Measurements from ENCODE around the gene RAPSN.

RAPSN gene

DNA sequence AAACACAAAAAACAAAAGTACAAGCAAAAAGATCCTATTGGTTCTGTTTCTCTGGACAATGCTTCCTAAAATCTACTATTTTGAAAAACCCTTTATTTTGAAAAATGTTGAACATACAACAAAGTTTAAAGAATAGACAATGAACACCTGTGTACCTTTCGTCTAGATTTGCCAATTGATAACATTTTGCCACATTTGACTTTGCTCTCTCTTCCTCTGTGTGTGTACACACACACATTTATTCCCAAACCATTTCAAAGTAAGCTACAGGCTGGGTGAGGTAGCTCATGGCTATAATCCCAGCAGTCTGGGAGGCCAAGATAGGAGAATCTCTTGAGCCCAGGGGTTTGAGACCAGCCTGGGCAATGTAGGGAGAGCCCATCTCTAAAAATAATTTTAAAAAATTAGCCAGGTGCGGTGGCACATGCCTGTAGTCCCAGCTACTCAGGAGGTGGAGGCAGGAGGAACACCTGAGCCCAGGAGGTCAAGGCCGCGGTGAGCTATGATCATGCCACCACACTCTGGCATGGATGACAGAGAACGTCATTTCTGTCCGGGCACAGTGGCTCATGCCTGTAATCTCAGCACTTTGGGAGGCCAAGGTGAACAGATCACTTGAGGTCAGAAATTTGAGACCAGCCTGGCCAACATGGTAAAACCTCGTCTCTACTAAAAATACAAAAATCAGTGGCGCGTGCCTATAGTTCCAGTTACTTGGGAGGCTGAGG, 17.4 kb downstream of the RAPSN start:
- no peak for DNase-seq

DNA sequence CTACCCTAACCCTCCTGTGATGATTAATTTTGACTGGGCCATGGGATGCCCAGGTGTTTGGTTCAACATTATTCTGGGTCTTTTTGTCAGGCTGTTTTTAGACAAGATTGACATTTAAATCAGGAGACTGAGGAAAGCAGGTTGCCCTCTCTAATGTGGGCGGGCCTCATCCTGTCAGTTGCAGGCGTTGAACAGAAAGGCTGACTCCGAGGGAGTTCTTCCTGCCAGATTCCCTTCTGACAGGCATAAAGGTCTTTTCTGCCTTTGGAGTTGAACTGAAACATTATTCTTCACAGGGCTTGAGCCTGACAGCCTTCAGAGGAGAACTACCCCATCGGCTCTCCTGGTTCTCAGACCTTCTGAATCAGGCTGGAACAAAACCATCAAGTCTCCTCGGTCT, 18.4 kb downstream of the RAPSN start:
- no peak for DNase-seq

DNA sequence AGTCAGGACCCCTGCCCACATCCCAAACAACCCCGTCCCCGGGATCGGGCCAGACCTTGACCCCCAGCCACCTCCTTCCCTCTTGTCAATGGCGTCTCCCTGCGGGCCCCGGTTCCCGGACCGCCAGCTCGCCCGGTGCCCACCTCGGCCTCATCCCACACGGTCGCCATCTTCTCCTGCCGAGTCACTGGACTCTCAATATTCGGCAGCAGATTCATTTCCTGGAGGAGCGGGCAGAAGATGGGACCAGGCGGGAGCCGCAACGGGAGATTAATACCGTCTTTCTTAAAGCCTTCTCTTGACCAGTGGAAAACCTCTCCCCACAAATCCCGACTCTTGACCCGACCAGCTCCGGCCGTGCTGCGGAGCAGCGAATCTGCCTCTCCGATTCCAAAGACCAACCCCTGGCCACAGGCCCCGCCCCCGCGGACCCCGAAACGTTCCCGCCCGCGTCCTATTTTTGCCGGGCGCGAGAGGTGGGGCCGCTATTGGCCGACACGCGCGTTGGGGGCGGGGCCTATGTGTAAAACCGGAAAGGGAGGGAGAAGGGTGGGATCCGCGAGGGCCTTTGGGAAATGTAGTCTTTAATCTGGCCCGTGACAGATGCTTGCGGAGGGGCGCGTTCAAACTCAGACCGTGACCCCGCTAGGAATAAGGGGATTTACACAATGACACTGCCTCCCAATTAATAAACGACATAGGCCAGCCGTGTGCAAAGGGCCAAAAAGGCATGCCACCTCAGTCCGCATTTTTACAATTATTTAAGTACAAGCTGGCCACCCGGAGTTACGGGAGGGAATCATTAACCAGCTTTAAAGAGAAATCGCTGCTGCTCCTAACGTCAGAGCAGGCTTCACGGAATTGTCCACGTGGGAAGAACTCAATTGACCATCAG, 22.6 kb downstream of the RAPSN start, which contains the start of gene PSMC3:
Gene PSMC3 (minus strand): TSS at position 378 of the 895 bp plus-strand sequence. CDS start 160 bp downstream, at position 218.
- peak; percentile 96 for DNase-seq

DNA sequence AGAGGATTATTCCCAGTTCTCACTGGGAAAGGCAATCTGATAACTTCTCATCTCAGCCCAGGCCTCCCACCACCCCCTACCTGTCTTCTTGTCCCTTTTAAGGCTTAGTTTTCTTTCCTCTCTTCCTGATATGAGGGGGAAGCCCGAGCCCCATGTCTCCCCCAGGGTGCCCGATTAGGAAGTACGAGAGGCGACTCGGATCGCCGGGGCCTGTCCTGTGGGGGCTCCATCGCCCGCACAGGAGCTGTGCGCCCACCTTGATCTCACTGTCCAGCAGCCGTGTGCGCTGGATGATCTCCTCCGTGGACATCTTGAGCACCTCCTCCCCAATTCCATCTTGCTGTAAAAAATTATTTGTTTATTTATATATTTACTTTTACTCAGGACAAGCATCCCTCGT, 23.3 kb downstream of the RAPSN start:
- no peak for DNase-seq

DNA sequence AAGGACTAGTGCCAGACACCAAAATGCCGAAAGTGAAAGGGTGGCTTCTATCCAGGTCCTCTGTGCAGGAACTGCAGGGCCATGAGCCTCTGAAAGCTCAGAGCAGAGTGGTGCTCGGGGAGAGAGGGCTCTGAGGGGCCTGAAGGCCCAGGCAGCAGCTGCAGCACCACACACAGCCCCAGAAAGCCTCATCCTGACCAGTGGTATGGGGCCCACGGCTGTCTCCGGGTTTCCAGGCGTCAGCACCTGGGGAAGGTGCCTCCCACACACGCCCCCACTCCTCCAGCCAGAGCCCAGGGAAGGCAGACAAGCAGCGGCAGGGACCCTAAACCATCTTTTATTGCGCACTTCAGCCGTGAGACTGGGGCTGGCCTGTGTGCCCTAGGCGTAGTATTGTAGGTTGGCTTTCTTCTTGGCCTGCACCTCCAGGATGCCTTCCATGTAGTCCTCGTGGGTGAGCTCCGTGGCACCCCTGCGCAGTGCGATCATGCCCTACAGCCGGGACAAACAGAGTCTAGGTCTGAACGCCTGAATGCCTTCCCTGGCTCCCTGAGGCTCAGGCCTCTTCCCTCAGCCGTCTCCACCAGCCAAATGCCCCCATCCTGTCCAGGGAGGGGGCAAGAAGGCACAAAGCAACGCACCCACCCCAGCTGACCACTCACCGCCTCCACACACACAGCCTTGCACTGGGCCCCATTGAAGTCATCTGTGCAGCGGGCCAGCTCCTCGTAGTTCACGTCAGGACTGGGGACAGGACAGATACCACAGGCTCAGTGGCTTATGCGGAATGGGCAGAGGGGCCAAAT, 30.3 kb downstream of the RAPSN start:
- no peak for DNase-seq

DNA sequence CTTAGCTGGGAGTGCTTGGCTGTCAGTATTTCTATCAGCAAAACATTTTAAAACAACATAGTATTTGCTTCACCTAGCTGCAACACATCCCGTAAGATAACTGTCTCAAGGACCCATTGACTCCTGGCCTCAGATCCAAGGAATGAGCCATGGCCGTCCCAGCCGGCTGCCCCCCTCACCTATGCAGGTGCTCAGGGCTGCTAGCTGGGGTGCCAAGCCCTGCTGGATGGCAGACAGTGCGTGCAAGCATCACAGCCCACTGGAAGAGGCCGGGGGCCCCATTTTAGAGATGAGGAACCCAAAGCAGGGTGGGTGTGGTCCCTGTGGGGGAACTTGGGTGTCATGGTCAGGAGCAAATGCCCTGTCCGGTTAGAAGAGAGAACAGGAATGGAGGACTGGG, 31.2 kb downstream of the RAPSN start:
- DNase-seq = no peak

DNA sequence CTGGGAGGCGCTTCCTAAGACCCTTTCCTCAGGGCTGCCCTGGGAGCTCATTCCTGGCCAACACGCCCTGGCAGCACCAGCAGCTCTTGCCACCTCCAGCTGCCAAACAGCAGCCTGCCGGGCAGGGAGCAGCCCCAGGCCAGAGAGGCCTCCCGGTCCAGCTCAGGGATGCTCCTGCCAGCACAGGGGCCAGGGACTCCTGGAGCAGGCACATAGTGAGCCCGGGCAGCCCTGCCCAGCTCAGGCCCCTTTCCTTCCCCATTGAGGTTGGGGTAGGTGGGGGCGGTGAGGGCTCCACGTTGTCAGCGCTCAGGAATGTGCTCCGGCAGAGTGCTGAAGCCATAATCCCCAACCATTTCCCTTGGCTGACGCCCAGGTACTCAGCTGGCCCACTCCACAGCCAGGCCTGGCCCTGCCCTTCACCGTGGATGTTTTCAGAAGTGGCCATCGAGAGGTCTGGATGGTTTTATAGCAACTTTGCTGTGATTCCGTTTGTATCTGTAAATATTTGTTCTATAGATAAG, 32.9 kb downstream of the RAPSN start:
- DNase-seq = no peak

DNA sequence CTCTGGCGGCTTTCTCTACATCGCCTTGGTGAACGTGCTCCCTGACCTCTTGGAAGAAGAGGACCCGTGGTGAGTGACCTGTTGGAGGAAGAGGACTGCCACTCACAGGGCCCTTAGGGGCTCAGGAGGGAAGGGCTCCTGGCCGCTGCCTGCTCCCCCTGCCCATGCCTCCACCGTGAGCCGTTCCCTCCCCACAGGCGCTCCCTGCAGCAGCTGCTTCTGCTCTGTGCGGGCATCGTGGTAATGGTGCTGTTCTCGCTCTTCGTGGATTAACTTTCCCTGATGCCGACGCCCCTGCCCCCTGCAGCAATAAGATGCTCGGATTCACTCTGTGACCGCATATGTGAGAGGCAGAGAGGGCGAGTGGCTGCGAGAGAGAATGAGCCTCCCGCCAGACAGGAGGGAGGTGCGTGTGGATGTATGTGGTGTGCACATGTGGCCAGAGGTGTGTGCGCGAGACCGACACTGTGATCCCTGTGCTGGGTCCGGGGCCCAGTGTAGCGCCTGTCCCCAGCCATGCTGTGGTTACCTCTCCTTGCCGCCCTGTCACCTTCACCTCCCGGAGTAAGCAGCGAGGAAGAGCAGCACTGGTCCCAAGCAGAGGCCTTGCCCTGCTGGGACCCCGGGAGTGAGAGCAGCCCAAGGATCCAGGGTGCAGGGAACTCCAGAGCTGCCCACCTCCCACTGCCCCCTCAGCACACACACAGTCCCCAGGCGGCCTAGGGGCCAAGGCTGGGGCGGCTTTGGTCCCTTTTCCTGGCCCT, 33.7 kb downstream of the RAPSN start:
- no peak for DNase-seq

DNA sequence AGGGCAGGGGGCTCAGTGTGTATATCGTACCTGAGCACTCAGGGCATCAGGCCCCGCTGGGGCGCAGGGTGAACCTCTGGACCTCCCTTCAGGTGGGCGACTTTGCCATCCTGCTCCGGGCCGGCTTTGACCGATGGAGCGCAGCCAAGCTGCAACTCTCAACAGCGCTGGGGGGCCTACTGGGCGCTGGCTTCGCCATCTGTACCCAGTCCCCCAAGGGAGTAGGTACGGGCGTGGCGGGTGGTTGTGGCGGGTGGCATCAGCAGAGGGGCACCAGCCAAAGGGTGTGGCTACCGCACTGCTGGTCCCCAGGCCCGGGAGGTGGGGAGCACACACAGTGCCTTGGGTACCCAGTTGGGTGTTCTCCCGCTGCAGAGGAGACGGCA, 34.3 kb downstream of the RAPSN start:
- no peak for DNase-seq

DNA sequence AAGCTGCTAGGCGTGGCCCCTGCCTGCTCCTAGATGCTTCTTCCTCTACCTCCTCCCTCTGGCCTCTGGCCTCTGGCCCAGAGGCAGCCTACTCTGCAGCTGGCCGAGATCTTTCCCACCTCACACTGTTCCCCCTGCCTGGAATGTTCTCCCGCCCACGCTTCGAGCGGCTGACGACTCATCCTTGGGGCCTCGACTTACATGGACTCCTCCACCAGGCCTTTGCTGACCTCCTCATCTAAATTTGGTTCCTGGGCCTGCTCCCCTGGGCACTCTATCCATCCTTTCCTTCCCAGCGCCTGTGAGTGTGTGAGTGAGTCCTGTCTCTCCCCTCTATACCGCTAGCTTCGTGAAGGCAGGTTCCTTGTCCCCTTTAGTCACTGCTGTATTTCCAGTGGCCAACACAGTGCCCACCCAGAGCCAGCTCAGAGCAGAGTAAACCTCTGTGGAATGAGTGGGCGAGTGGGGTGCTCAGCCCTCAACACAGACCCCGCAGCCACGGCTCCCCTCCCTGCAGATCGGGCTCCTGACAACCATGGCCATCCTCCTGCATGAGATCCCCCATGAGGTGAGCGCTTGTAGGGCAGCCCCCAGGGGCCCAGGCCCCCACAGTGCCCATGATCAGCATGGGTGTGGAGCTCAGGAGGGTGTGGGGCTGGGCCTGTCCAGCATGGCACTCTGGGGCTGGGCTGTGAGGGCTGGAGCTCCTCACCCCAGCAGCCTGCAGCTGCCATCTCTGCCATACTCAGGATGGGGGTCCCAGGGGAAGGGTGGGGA, 34.8 kb downstream of the RAPSN start:
- DNase-seq = no peak

DNA sequence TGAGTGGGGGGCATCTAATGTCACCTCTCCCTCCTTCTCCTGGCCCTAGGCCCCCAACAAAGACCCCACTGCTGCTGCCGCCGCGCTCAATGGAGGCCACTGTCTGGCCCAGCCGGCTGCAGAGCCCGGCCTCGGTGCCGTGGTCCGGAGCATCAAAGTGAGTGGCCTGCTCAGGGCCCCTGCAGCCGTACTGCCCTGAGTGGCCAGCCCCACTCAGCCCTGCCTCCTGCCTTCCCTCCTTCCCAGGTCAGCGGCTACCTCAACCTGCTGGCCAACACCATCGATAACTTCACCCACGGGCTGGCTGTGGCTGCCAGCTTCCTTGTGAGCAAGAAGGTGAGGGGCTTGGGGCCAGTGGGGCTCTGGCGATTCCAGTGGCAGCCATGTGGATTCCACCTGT, 35.6 kb downstream of the RAPSN start:
- no peak for DNase-seq

DNA sequence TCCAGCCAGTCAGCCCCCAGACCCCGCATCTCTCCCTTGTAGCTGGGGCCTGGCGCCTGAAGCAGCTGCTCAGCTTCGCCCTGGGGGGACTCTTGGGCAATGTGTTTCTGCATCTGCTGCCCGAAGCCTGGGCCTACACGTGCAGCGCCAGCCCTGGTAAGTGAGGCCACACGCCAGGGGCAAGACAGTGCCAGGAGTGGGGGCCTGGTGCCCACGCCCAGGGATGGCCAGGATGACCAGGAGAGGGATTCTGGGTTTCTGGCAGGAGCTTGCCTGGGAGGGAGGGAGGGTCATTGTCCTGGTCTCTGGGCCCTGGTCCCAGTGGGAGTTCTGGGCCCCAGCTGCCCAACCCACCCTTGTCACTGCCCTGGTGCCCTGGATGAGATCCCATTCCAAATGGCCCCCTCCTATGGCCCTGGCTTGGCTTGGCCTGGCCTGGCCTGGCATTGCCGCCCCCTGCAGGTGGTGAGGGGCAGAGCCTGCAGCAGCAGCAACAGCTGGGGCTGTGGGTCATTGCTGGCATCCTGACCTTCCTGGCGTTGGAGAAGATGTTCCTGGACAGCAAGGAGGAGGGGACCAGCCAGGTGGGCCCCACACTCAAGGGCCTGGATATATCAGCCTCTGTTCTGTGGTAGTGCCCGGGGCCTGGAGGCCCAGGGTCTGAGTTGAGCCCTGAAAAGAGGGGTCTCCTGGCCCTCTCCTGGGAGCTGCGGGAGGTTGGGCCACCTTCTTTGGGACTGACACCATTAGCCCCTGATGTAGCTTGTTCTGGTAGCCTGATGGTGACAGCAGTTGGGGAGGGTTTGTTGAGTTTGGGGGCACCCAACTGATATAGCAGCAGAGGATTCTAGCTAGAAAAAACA, 36.8 kb downstream of the RAPSN start:
- peak; percentile 15 for DNase-seq

DNA sequence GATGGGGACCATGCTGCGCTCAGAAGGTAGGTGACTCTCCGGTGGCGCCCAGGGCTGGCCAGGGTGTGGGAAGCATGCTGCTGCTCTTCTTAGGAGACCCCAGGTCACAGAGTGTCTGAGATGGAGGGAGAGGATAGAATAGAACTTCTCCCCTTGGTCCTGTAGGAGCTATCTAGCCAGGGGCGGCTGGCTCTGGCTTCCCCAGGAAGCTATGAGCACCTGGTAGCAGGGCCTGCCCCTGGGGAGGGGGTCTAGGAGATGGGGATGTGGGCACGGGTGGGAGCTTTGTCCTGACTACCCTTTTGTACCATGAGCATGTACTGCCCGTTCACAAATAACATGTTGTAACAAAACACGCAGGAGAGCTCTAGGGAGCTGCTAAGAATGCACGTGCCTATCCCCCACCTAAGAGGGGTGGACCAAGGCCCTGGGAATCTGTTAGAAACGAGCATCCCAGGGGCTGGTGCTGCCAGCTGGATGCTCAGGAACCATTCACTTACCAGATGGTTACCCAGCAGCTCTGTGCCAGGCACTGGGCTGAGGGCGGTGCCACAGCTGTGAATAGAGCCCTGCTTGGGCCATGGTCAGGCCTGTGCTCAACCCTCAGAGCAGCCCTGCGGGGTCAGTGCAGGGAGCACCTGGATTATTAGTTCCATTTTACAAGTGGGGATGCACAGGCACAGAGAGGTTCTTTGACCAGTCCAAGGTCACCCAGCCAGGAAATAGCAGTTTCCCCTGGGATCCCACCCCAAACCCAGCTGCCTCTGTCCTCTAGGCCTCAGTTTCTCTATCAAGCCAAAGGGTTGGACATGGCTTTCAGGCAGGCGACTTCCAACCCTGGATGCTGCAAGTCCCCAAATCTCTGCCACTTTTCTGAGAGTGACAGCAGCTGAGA, 38.3 kb downstream of the RAPSN start:
- no peak for DNase-seq

DNA sequence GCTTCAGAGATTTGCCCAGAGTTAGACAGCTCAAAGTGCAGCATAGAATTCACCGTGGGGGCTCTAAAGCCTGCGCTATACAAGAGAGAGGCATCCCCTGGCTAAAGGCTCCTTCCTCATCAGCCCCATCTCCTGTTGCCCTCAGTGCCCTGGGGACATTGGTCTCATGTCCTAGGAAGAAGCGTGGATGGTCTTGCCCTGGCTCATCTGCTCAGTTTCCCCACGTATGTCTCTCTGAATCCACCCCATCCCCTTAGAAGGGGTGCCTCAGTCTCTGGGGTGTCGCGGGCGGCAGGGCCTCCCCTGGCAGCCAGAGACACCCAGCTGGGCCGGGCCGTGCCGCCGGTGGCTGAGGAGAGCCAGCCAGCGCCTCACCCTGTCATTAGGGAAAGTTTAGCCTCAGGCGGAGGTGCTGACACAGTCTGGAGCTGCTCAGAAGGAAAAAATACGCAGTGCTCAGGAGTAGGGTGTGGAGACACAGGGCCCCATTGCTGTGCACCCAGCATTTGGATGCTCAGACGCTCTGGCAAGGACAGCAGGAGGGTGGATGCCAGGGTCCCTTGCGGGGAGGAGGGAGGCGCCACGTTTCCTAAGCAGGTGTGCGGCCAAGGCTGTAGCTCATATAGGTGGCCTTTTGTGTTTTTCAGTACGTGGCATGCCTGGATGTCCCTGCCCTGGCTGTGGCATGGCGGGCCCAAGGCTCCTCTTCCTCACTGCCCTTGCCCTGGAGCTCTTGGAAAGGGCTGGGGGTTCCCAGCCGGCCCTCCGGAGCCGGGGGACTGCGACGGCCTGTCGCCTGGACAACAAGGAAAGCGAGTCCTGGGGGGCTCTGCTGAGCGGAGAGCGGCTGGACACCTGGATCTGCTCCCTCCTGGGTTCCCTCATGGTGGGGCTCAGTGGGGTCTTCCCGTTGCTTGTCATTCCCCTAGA, 39.2 kb downstream of the RAPSN start:
- DNase-seq = no peak

DNA sequence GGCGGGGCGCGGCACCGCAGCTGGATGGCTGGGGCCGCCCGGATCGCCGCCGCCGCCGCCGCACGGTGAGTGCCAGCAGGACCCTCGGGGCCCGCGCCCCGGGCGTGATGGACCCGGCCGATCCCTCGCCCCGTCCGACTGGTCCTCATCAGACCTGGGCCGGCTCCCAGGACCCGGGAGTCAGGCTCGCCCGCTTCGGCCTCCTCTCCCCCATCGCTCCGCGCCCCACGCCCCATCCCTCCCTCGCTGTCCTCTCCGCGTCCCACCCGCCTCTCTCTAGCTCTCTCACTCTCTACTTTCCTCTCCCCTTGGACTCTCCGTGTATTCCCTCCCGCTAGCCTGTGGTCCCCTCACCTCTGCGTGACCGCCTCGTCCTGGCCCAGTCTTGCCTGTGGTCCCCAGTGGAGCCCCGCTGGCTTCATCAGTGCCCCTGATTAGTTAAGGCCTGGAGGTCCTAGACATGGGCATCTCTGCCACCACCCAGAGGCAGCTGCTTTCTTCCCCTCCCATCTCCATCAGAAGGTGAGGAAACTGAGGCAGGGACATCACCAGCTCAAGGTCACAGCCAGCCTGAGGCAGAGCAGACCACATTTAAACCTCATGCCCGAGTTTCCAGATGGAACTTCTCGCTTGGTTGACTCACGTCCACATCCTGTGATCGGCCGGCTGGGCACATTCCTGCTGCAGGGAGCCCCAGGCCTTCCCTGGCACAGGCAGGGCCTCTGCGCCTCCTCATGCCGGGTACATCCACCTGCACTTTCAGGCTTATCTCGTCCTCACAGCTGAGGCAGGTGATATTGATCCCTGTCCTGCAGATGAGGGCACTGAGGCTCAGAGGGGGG, 40.1 kb downstream of the RAPSN start:
- no peak for DNase-seq

DNA sequence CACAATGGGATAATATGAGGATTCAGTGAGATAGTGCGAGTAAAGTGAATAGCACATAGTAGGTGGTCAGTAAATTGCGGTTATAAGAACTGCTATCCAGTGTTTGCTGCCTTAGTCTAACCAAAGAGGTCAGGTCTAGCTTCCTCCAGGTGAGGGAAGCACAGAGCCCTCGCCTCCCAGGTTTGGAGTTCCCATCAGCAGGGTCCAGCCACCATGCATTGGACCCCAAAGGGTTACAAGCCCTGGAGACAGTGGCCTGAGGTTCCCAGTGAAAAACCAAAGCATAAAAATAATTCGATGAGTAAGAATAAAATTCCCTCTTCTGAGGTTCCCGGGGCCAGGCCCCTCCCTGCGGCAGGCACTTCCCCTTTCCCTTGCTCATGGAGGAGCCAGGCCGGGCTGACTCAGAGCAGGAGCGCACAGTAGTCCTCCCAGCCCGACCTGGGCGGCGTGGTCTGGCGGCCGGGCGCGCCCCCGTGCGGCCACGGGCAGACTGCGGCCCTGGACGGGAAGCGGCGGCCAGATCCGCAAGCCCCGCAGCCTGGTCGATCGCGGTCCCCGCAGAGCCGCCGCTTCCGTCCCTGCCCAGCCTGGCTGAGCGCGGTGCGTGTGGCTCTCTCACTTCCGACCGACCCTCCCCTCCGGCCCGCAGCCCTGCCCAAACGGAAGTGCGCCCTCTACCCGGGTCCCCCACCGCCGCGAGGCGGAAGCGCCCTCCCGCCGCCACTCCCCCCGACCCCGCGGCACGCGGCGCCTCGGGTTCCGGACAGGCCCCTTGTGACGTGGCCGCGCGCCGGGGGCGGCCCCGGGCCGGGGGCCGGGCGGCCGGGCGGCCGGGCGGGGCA, 41.0 kb downstream of the RAPSN start, which contains the start of gene SLC39A13:
Gene SLC39A13 (plus strand): TSS at position 845 of the 845 bp plus-strand sequence. CDS start 1,505 bp downstream, outside the sequence.
- peak; percentile 90 for DNase-seq
